NCI-H446 (cell line): Measurements from ENCODE around the gene SMARCD1.
"Not testable (repeated sequence)": the region's sequence is repeated elsewhere in the genome, so short reads cannot be mapped to it uniquely, and the experiment has no call there.

Experiments
- DNase-seq, 2 experiments: peaks; one replicate each; lab custom pipeline; 2025; lab: John Stamatoyannopoulos, UW

Gene SMARCD1

GRCh38 chr12:50142993-50143392 lies 57.9 kb downstream of the SMARCD1 start:
- DNase-seq: no peak

GRCh38 chr12:50145439-50145838 lies 60.3 kb downstream of the SMARCD1 start:
- DNase-seq: no peak

GRCh38 chr12:50147281-50147680 lies 62.1 kb downstream of the SMARCD1 start:
- no peak for DNase-seq

GRCh38 chr12:50148011-50148410 lies 62.9 kb downstream of the SMARCD1 start:
- not testable (repeated sequence) for DNase-seq

- DNase-seq: no peak
These were observed 64.2 kb downstream of the SMARCD1 start for GRCh38 chr12:50149311-50149710.
